Measurements from ENCODE around the gene CALML3.

The CALML3 gene

GRCh38 chr10:5491477-5491876 is 33.3 kb upstream of the CALML3 start:
- DNase-seq (ENCODE audit: low read depth) = no peak

DNA sequence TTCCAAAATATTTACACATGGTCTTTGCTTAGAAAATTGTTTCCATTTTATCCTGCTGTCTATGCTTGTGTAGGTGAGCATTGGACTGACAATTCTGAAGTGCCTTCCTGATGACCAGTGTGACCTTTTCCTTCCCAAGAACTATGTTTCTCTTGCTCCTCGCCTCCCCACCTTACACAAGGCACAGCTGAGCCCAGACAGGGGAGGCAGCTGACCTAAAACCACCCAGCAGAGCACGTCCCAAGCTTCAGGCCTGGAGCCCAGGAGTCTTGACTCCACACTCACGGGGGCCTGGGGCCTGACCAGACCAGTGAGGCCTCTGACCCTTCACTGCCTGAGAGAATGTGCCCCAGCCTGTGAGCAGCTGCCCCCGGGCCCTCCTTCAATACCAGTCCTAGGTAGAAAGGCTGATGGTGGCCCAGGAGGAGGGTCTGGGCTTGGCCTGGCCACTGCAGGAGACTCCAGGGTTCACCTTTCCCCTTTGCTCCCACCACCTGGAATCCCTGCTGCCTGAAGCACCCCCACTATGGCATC is 32.4 kb upstream of the CALML3 start:
- no peak for DNase-seq (ENCODE audit: low read depth)

DNA sequence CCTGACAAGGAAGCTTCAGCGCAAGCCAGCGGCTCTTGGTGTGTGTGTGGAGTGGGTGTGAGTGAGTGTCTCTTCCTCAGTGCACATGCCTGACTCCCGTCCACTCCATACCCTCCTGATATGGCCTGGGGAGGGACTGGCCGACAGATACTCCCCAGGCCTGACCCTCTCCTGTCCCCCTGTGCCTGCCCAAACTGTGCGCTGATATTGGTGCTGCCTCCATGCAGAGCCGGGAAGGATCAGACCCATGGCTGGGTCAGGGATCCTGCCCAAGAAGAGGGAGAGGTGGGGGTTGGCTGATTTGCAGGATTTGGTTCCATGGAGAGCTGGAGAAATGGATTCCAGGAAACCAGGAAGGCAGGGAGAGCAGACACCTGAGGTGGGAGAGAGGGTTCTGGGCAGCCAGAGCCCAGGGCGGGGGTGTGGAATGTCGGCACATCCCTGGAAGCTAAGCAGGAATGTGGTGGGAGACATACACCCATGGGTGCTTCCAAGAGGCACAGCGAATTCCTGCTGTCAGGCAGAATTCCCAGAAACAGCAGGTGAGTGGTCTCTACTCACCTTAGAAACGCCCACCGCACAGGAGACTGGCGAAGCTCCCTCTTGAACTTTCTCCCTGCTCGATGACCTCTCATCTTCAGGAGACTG is 31.7 kb upstream of the CALML3 start:
- no peak for DNase-seq (ENCODE audit: low read depth)

DNA sequence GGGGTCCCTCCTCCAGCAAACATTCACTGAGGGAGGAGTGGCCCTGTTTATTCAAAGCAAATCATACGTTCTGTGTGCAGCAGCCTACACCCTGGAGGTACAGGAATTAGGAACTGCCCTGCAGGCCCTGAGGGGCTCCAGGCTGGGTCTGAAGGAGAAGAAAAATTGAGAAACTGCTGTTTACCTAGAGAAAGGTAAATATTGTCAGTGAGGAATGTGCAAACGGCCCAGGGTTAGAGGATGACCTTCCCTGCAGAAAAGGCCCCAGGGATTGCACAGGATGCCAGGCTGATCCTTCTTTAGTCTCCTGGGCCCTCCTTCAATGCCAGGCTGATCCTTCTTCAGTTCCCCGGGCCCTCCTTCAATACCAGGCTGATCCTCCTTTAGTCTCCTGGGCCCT is 31.1 kb upstream of the CALML3 start:
- DNase-seq (ENCODE audit: low read depth) = no peak

GRCh38 chr10:5494611-5495010 is 30.1 kb upstream of the CALML3 start:
- DNase-seq (ENCODE audit: low read depth) = no peak

DNA sequence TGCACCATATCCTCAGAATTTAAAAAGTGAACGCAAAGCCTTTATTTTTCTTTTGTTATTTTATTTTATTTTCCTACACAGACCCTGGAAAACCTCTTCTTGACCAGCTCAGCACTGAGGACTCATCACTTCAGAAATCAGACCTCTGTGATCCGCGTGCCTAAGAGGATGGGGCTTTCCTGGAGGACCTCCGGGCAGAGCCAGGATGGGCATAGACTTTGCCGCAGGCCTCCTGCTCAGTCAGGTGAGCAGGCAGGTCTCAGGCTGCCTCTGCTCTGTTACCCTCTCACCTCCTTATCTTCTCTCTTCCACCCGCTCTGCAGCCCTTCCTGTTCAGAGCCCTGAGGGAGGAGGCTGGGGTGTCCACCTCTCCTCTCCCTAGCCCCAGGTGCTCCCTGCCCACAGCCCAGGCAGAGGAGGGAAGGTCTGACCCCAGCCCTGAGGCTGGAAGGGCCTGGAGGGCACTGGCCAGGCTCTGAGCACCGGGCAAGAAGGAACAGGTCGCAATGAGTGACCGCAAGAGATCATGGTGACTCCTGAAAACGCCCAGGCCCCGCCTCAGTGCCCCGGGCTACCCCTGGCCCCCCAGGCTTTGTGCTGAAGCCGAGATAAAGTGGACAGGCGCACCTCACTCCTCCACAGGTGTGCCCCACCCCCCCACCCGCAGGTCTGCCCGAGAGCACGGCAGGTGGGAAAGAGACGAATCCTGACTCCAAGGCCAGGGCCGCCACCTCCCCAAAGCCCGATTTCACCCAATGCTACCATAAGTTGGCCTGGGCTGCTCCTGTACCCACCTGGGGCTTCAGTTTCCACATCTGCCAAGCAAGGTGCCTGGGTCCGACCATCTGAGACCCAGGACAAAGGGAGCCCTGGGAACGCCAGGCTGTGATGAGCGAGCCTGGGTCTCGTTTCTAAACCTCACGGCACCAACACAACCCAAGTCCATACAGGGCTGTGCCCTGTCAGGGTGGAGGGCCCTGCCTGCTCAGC is 28.2 kb upstream of the CALML3 start:
- no peak for DNase-seq (ENCODE audit: low read depth)

- no peak for DNase-seq (ENCODE audit: low read depth)
These were observed 27.5 kb upstream of the CALML3 start for GRCh38 chr10:5497289-5497688.

GRCh38 chr10:5497948-5498730 is 26.6 kb upstream of the CALML3 start:
- no peak for DNase-seq (ENCODE audit: low read depth)

- DNase-seq (ENCODE audit: low read depth) = no peak
These were observed 25.8 kb upstream of the CALML3 start for GRCh38 chr10:5498791-5499492.

DNA sequence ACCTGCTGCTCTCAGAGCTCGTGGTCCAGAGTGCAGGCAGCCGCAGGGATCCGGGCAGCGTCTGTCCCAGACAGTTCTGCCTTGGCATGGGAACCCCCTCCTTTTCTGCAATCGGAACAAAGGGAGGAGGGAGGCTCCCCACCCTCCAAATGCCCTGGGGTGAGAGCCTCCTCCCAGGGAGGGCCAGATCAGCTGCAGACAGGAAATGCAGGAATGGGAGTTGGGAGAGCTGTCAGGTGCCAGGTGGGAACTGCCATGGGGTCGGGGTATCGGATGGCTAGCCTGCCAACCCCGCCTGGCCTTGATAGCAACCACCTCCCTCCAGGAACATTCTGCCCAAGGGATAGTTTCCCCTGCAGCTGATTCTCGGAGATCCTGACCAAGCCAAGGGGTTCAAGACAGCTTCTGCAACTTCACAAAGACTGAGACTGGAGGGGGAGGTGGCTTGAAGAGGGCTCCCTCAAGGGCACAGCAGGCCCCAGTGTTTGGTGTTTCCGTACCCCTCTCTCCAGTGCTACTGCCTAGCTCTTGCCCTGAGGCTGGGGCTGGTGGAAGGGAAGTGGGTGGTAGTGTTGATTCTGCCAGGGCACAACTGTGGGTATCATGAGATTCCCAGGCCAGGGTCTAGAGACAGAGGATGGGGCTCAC is 25.1 kb upstream of the CALML3 start, which contains the start of gene CALML5:
Gene CALML5 (minus strand): TSS at position 78 of the 648 bp plus-strand sequence. CDS start 132 bp downstream, outside the sequence.
- DNase-seq (ENCODE audit: low read depth) = no peak

GRCh38 chr10:5500162-5500670 is 24.5 kb upstream of the CALML3 start:
- no peak for DNase-seq (ENCODE audit: low read depth)

GRCh38 chr10:5500910-5501309 is 23.9 kb upstream of the CALML3 start:
- DNase-seq (ENCODE audit: low read depth) = no peak

DNA sequence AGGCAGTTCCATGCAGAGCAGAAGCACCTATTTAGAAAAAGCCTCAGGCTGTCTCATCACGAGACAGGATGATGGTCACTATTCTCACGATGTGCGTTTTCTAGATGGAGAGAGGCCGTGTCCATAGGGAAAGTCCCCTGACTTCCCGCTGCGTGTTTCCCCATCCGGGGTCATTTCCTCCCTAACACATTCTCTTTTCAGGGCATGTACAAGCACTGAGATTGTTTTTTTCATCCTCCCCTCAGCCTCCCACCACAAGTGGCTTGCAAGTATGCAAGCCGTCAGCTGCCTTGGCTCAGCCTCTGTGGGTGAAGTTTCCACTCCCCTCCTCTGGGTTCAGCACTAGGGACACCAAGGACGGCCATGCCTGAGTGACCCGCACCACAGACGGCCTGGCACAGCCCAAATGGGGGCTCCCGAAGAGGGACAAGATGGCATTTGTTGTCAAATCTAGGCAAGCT is 22.7 kb upstream of the CALML3 start:
- DNase-seq (ENCODE audit: low read depth) = no peak

GRCh38 chr10:5502571-5503476 is 21.9 kb upstream of the CALML3 start:
- no peak for DNase-seq (ENCODE audit: low read depth)

GRCh38 chr10:5503477-5503835 is 21.3 kb upstream of the CALML3 start:
- no peak for DNase-seq (ENCODE audit: low read depth)

GRCh38 chr10:5504146-5505072 is 20.4 kb upstream of the CALML3 start:
- no peak for DNase-seq (ENCODE audit: low read depth)

DNA sequence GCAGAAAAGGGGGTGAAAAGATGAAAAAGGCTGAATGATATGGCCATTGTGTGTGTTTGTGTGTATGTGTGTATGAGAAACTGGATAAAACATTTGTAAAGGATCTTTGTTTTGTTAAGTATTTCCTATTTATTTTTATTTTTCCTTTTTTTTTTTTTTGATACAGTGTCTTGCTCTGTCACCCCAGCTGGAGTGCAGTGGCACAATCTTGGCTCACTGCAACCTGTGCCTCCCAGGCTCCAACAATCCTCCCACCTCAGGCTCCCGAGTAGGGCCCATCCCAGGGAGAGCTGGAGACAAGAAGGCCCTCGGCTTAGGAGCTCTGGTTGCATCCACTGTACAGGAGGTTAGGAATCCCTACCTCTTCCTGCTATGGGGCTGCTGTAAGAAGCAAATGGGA is 18.5 kb upstream of the CALML3 start:
- DNase-seq (ENCODE audit: low read depth) = no peak

All from HS-5 (cell line).